HG03442 (cell line): ENCODE data around the gene KIF21A.
A peak's percentile ranks its signal among the peaks of the same experiment; 100 is the strongest.

ENCODE experiments used
- ATAC-seq: cut with Tn5 transposase; IDR thresholded peaks from one replicate; pipeline ENCODE4 v1.9.1; 2021; ENCODE audit warnings: mild to moderate bottlenecking, moderate library complexity; ENCODE audit not compliant: unreplicated experiment

Gene KIF21A

GRCh38 chr12:39278426-39278825 lies 164.5 kb downstream of the KIF21A start:
- ATAC-seq = no peak

GRCh38 chr12:39277416-39277815 lies 165.5 kb downstream of the KIF21A start:
- peak; percentile 56 for ATAC-seq

GRCh38 chr12:39275846-39276245 lies 167.1 kb downstream of the KIF21A start:
- no peak for ATAC-seq

- ATAC-seq = no peak
Measured at GRCh38 chr12:39272871-39273655, 169.9 kb downstream of the KIF21A start.

- ATAC-seq = no peak
Measured at GRCh38 chr12:39269492-39269891, 173.4 kb downstream of the KIF21A start.

- no peak for ATAC-seq
Measured at GRCh38 chr12:39267886-39268285, 175.0 kb downstream of the KIF21A start.

- no peak for ATAC-seq
Measured at GRCh38 chr12:39252628-39253027, 190.3 kb downstream of the KIF21A start.
